Cardiac fibroblast (primary cell): ENCODE measurements around the gene TDP1.

ENCODE experiments used
- DNase-seq, 2 donors: peaks; one replicate each; pipeline versions ENCODE4 v3.0.0 to v3.0.0-alpha.2; 2010; ENCODE audit warnings: low read depth in 2 of 2
- H3K4me3 ChIP-seq, 2 donors: replicated peaks in 1 of 2; 1 replicate in 1 of 2; 2 replicates in 1 of 2; pipeline ENCODE4 v1.5.1; 2011; ENCODE audit warnings: low read depth in 2 of 2, low read length in 2 of 2, mild to moderate bottlenecking in 2 of 2, moderate library complexity in 1 of 2
- TF ChIP-seq, protein P1 (sequence below): IDR thresholded peaks from one replicate; pipeline ENCODE4 v1.5.1; 2011; ENCODE audit warnings: low read depth, mild to moderate bottlenecking, low read length, inconsistent platforms

The TDP1 gene

DNA sequence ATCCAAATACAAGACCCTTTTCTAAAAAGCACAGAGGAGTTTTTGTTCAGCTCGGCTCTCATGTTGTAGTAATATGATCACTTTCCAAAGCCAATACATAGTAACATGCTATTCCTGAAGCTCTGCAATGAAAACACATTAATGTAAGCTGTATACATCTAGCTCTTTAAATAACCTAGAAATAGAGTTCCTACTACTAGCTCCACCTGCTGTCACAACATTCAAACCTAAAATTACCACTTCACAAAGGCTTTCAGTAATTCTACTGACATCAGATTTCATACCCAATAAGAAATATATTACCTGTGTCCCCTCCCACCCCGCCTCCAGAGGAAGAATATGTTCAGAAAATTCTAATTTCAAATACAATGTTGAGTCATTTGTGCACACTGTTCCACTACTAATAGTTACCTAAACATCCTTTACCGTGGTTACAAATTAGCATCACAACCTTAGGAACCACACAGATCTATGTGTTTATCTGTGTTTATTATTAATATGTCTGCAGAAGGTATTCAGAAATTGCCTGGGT, 19.0 kb upstream of the TDP1 start:
- TF ChIP-seq, protein P1, sequence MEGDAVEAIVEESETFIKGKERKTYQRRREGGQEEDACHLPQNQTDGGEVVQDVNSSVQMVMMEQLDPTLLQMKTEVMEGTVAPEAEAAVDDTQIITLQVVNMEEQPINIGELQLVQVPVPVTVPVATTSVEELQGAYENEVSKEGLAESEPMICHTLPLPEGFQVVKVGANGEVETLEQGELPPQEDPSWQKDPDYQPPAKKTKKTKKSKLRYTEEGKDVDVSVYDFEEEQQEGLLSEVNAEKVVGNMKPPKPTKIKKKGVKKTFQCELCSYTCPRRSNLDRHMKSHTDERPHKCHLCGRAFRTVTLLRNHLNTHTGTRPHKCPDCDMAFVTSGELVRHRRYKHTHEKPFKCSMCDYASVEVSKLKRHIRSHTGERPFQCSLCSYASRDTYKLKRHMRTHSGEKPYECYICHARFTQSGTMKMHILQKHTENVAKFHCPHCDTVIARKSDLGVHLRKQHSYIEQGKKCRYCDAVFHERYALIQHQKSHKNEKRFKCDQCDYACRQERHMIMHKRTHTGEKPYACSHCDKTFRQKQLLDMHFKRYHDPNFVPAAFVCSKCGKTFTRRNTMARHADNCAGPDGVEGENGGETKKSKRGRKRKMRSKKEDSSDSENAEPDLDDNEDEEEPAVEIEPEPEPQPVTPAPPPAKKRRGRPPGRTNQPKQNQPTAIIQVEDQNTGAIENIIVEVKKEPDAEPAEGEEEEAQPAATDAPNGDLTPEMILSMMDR = peak; percentile 11
- no peak overlapping the region for H3K4me3 ChIP-seq
- DNase-seq = peak in 1 of 2 donors; percentile 30

DNA sequence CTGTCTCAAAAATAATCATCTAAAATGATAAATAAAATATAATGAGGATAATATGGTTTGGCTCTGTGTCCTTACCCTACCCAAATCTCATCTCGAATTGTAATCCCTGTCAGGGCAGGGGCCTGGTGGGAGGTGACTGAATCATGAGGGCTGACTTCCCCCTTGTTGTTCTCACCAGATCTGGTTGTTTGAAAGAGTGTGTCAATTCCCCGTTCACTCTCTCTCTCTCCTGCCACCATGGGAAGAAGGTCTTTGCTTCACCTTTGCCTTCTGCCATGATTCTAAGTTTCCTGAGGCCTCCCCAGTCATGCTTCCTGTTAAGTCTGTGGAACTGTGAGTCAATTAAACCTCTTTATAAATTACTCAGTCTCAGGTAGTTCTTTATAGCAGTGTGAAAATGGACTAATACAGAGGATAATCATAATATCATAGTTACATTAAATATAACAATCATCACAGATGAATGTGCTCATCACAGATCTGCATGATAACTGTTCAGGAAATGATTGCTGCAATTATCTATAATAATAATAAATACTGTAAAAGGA, 13.8 kb upstream of the TDP1 start:
- DNase-seq = no peak
- H3K4me3 ChIP-seq = no peak overlapping the region
- TF ChIP-seq, protein P1 = no peak

DNA sequence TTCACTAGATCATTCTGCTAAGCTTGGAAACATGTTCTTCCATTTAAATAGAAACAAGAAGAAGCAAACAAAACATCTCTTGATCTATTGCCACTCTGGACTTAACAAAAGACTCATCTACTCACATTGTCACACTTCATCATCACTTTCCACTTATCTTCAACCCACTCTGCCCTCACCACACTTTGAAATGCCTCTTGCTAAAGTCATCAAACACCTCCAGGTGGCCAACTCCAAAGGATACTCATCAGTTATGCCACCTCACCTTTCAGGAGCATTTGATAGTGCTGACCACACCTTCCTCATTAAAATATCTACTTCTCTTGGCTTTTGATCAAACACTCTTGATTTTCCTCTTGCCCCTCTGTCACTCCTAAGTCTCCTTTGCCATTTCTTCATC, 8.4 kb upstream of the TDP1 start:
- TF ChIP-seq, protein P1 = no peak
- H3K4me3 ChIP-seq = no peak overlapping the region
- DNase-seq = no peak

DNA sequence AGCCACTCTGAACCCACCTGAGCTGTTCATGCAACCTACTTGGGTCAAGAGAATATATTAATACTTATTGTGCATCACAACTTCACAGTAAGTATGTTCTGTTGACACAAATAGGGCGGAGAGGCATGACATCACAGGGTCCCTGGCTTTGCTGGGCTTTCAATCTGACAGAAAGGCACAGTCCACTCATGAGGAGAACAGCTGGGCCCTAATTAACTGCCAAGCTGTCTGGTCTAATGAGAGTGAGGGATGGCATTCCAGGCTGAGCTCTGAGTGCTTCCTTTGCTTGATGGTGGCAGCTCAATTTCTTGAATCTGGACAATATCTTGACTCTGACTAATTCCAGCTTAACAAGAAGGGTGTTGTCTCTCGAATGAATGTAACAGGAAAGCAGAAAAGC, 3.2 kb upstream of the TDP1 start:
- TF ChIP-seq, protein P1 = no peak
- no peak overlapping the region for H3K4me3 ChIP-seq
- DNase-seq = no peak

DNA sequence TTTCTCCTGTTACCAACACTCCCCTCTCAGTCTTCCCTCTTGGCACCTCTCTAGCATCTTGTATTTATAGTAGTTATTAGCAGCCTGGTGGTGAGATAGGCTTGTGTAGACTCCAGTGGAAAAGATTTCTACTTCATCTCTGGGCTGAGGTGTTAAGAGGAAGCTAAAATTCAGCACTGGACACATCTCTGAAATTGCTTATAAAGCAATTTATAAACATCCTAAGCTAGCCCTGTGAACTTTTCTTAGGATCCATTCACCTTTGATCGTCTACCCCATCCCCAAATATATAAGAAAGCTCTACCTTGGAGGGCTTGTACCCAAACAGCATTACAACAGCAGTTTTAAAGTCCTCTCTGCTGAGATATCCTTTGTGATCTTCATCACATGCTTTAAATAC, 2.1 kb upstream of the TDP1 start:
- H3K4me3 ChIP-seq = peak overlapping the region in 1 of 2 donors; percentile 84
- no peak for DNase-seq
- TF ChIP-seq, protein P1 = no peak

DNA sequence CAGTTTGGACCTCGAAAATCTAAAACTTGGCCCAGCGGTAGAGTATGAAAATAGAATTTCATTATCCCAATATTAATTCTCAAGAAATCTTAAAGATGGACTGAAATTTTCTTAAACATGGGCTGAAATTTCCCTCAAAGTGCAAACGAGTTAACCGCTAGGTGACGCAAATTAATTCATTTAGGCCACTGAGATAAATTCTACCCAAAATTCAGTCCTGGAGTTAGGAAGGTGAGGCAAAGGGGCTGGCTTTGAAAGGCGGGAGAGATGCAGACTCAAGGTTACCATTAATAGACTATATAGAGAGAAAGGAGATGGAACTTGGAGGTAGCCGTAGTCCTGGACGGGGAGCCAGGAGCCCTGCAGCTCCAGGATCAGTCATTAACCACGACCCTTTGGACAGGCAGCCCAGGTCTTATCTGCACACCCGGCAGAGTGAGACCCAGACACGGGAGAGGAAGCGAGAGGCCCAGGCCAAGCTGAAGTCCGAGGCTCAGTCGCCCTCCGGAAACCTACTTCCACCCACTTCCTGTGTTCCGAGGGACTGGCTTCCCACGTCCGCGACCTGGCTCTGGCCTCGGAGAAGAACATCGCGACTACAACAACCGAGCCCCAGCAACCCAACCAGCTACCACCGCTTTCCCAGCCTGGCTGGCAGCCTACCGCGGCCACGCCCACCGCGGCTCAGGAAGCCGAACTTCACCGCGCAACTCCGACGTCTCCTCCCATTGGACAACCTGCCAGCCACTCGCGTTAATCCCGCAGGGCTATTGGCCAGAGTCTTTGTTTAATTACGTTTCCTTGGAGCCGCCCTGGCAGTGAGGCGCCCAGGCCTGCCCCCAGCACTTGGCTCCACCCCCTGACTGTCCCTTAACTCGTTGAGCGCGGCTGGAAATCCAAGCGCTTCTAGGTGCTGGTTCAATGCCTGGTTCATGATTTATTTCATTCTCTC, 1.4 kb upstream of the TDP1 start, which contains the start of gene EFCAB11:
Gene EFCAB11 (minus strand): TSS at position 661 of the 952 bp plus-strand sequence. CDS start 70 bp downstream, at position 591.
- TF ChIP-seq, protein P1 = no peak
- peak; percentile 99 for DNase-seq
- peak within 1 kb of the TSS; percentile 67 to 84 for H3K4me3 ChIP-seq
